Activated naive CD8-positive, alpha-beta T cell treated with anti-CD3 and anti-CD28 coated beads for 36 hours (primary cell): ENCODE measurements around the gene GZMA. TPM values are rescaled to one million over a fixed set of nuclear protein-coding genes. Genes with fewer than 3 reads are reported as not detected.
"Not testable (repeated sequence)": the region's sequence is repeated elsewhere in the genome, so short reads cannot be mapped to it uniquely, and the experiment has no call there.

Source experiments
- DNase-seq: peaks from one replicate; pipeline ENCODE4 v3.0.0; 2021
- H3K27ac Mint-ChIP-seq: one replicate; pipeline ENCODE4 v1.8.0; 2022; ENCODE audit warnings: mild to moderate bottlenecking, moderate library complexity, mixed read lengths
- H3K27me3 Mint-ChIP-seq: one replicate; pipeline ENCODE4 v1.8.0; 2022; ENCODE audit warnings: mild to moderate bottlenecking, mixed read lengths
- H3K36me3 Mint-ChIP-seq: one replicate; pipeline ENCODE4 v1.8.0; 2021; ENCODE audit warnings: mild to moderate bottlenecking, mixed read lengths
- H3K4me1 Mint-ChIP-seq: one replicate; pipeline ENCODE4 v1.8.0; 2021; ENCODE audit warnings: mixed read lengths
- H3K4me3 Mint-ChIP-seq: one replicate; pipeline ENCODE4 v1.8.0; 2022; ENCODE audit warnings: mild to moderate bottlenecking, moderate library complexity, mixed read lengths
- H3K9me3 Mint-ChIP-seq: one replicate; pipeline ENCODE4 v1.8.0; 2022; ENCODE audit warnings: mixed read lengths
- total RNA-seq, 2 experiments: library from RNA; stranded (reverse); gene quantifications; one replicate each; pipeline ENCODE4 v1.2.3, GENCODE V29; 2021

Gene GZMA
- 1 to 10 TPM in 1 of 2 experiments, under 1 TPM in 1; 0.66 to 1.6 TPM for total RNA-seq

- H3K9me3 Mint-ChIP-seq: peaks cover 28% of the 10 kb centered on the region
- peaks cover 3% of the 10 kb centered on the region for H3K27me3 Mint-ChIP-seq
- H3K27ac Mint-ChIP-seq: peak within 1 kb of the TSS; percentile 84
- H3K36me3 Mint-ChIP-seq: peaks cover 27% of the 10 kb centered on the region
- DNase-seq: peak; percentile 39
- peaks cover 43% of the 10 kb centered on the region for H3K4me1 Mint-ChIP-seq
- peak within 1 kb of the TSS; percentile 69 for H3K4me3 Mint-ChIP-seq
Observed at GRCh38 chr5:55102348-55102747, at the start of gene GZMA. GZMA (plus strand) TSS chr5:55102646; CDS start chr5:55102683, 37 bp downstream.

DNA sequence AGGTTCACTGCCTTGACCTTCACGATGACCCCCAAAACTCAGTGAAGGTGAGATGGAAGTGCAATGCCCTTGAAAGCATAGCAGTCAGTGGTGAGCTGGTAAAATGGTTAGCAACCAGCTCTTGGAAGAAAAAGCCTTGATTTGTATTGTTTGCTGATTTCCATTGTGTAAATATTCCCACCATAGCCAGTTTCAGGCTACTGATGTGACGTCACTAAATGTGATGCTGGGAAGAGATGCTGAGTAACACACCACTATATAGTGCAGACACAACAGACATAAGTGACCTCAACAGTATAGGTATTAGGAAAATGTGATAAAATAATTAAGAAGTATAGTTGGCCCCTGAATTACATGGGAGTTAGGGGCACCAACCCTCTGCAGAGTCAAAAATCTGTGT lies 47.3 kb upstream of the GZMA start:
- no peaks in the 10 kb centered on the region for H3K27me3 Mint-ChIP-seq
- peaks cover 18% of the 10 kb centered on the region for H3K9me3 Mint-ChIP-seq
- no peak overlapping the region for H3K4me3 Mint-ChIP-seq
- no peak for DNase-seq
- H3K27ac Mint-ChIP-seq: no peak overlapping the region
- peaks cover 4% of the 10 kb centered on the region for H3K4me1 Mint-ChIP-seq
- peaks cover 8% of the 10 kb centered on the region for H3K36me3 Mint-ChIP-seq

- DNase-seq: peak; percentile 72
- Mint-ChIP-seq H3K27ac (peak overlapping the region; percentile 83), H3K4me1 (peaks cover 51% of the 10 kb centered on the region), H3K36me3 (peaks cover 23% of the 10 kb centered on the region), H3K9me3 (peaks cover 17% of the 10 kb centered on the region), H3K27me3 (no peaks in the 10 kb centered on the region), H3K4me3 (peak overlapping the region; percentile 65)
Observed at GRCh38 chr5:55062039-55062779, 40.2 kb upstream of the GZMA start.

- H3K4me3 Mint-ChIP-seq: no peak overlapping the region
- H3K27ac Mint-ChIP-seq: no peak overlapping the region
- H3K4me1 Mint-ChIP-seq: peaks cover 51% of the 10 kb centered on the region
- no peaks in the 10 kb centered on the region for H3K27me3 Mint-ChIP-seq
- H3K36me3 Mint-ChIP-seq: peaks cover 23% of the 10 kb centered on the region
- H3K9me3 Mint-ChIP-seq: peaks cover 17% of the 10 kb centered on the region
- DNase-seq: no peak
Observed at GRCh38 chr5:55063220-55063863, 39.1 kb upstream of the GZMA start.

GRCh38 chr5:55063899-55064298 lies 38.5 kb upstream of the GZMA start:
- H3K36me3 Mint-ChIP-seq: peaks cover 23% of the 10 kb centered on the region
- DNase-seq: no peak
- H3K27ac Mint-ChIP-seq: peak overlapping the region; percentile 18
- H3K9me3 Mint-ChIP-seq: peaks cover 17% of the 10 kb centered on the region
- H3K27me3 Mint-ChIP-seq: no peaks in the 10 kb centered on the region
- peaks cover 51% of the 10 kb centered on the region for H3K4me1 Mint-ChIP-seq
- H3K4me3 Mint-ChIP-seq: no peak overlapping the region

DNA sequence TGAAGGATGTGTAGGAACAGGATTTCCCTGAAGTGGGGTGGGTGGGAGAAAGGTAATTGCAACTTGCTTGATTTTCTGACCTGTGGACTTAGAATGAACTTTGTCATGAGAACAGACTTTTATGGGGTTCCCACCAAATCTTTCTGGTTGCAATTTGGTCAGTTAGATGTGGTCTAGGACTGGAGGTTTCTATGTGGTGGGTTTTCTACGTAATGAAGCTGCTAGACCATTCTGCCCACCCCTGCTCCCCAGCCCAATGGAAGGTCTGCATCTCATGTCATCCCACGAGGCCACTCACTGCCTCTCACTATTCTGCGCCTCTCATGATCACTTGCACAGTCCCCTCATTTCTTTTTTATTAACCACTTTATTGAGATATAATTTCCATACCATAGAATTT lies 37.9 kb upstream of the GZMA start:
- H3K9me3 Mint-ChIP-seq: peaks cover 17% of the 10 kb centered on the region
- no peaks in the 10 kb centered on the region for H3K27me3 Mint-ChIP-seq
- H3K36me3 Mint-ChIP-seq: peaks cover 23% of the 10 kb centered on the region
- peaks cover 51% of the 10 kb centered on the region for H3K4me1 Mint-ChIP-seq
- no peak overlapping the region for H3K4me3 Mint-ChIP-seq
- no peak overlapping the region for H3K27ac Mint-ChIP-seq
- peak; percentile 18 for DNase-seq

DNA sequence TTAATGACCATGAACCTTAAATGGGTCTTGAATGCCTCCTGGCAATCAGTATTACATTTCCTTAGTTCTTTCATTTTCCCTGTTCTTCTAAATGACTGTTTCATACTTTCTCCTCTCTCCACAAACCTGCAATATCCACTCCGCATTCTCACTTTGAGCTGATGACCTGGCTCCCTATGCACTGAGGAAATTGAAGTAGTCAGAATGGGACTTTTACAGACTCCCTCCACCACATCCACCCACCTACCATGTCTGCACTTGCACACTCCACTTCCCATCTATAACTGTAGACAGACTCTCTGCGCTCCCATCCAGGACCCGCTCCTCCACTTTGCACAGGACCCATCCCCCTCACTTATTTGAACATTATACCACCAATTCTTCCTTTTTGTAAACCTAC lies 36.2 kb upstream of the GZMA start:
- Mint-ChIP-seq H3K9me3 (peaks cover 7% of the 10 kb centered on the region), H3K36me3 (peaks cover 17% of the 10 kb centered on the region), H3K4me1 (peaks cover 50% of the 10 kb centered on the region), H3K27me3 (no peaks in the 10 kb centered on the region), H3K27ac (no peak overlapping the region), H3K4me3 (no peak overlapping the region)
- DNase-seq: no peak

DNA sequence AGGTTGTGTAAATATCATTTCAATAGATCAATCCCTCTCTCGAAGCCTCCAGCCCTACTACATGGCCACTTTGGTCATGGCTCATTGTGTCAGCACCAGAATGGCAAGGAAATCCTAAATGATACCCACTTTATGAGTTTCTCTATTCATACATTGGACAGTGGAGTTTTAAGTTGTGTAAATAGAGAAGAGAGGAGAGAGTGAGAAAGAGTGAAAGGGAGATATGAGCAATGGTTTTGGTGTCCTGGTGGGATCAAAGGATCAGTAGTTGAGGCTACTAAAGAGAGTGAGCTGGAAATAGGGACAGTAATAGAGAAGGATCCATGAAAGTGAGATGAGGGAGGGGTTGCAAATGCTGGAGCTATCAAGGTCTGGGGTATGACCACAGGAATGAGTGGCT lies 31.5 kb upstream of the GZMA start:
- no peak for DNase-seq
- Mint-ChIP-seq H3K9me3 (peaks cover 3% of the 10 kb centered on the region), H3K27ac (no peak overlapping the region), H3K4me1 (peaks cover 43% of the 10 kb centered on the region), H3K4me3 (no peak overlapping the region), H3K27me3 (no peaks in the 10 kb centered on the region), H3K36me3 (peaks cover 5% of the 10 kb centered on the region)

DNA sequence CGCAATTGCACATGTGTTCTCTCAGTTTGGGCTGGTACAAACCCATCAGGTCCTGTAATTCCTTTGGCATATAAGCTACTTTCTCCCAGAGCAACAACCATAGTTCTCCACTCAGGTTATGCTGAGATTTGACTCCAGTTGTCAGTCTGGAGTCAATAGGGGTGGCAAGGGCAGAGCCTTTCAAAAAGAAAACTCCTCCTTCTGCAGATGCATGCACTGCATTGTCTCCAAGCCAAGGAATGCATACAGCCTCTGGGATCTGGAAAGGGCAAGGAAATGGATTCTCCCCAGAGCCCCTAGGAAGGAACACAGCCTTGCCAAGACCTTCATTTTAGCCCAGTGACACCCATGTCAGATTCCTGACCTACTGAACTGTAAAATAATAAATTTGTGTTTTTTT lies 31.0 kb upstream of the GZMA start:
- H3K4me1 Mint-ChIP-seq: peaks cover 39% of the 10 kb centered on the region
- H3K4me3 Mint-ChIP-seq: no peak overlapping the region
- no peak overlapping the region for H3K27ac Mint-ChIP-seq
- peaks cover 3% of the 10 kb centered on the region for H3K36me3 Mint-ChIP-seq
- DNase-seq: no peak
- H3K27me3 Mint-ChIP-seq: no peaks in the 10 kb centered on the region
- peaks cover 3% of the 10 kb centered on the region for H3K9me3 Mint-ChIP-seq

DNA sequence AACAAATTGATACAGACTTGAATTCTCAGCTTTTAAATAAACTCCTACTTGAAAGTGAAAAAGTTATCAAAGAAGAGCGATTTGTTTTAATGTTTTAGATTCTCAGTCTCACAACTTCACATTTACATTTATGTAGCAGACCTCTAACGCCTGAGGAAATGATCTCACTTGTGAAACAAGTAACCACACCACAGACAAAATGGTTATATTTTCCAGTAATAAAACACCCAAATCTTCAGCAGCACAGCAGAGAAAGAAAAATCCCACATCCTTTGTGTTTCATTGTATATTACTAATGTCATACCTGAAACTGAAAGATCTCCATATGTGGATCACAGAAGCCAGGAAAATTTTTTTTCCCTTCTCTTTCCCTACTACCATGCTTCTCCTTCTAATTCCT lies 29.8 kb upstream of the GZMA start:
- no peak for DNase-seq
- peak overlapping the region; percentile 38 for H3K4me3 Mint-ChIP-seq
- H3K4me1 Mint-ChIP-seq: peaks cover 31% of the 10 kb centered on the region

GRCh38 chr5:55073211-55073610 lies 29.2 kb upstream of the GZMA start:
- H3K27me3 Mint-ChIP-seq: no peaks in the 10 kb centered on the region
- no peak for DNase-seq
- H3K36me3 Mint-ChIP-seq: no peaks in the 10 kb centered on the region
- peak overlapping the region; percentile 8 for H3K4me3 Mint-ChIP-seq
- H3K9me3 Mint-ChIP-seq: peaks cover 7% of the 10 kb centered on the region
- peak overlapping the region; percentile 83 for H3K27ac Mint-ChIP-seq
- H3K4me1 Mint-ChIP-seq: peaks cover 31% of the 10 kb centered on the region

More for the DNA sequence above, 29.8 kb upstream of the GZMA start:
- no peaks in the 10 kb centered on the region for H3K27me3 Mint-ChIP-seq
- H3K27ac Mint-ChIP-seq: peak overlapping the region; percentile 83
- H3K36me3 Mint-ChIP-seq: no peaks in the 10 kb centered on the region
- H3K9me3 Mint-ChIP-seq: peaks cover 7% of the 10 kb centered on the region

DNA sequence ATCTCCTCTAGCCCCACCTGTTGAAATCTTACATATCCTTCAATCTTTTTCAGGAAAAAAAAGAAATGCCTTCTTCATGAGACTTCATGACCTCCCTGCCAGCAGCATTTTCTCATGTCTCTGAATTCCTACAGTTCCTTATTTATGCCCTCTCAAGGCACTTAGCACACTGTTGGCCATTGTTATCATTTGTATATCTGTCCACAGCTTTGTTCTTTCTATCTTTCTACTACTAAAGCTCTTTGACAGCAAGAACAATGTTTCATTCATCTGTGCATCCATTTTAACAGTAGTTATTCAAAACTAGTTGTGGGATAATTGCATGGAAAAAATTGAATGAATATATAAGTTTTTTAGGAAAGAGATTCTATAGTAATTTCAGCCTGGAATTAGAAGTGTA lies 20.9 kb upstream of the GZMA start:
- no peak for DNase-seq
- Mint-ChIP-seq H3K27me3 (no peaks in the 10 kb centered on the region), H3K4me3 (no peak overlapping the region), H3K4me1 (peaks cover 2% of the 10 kb centered on the region), H3K27ac (no peak overlapping the region), H3K9me3 (peaks cover 25% of the 10 kb centered on the region), H3K36me3 (peaks cover 11% of the 10 kb centered on the region)

- H3K36me3 Mint-ChIP-seq, DNase-seq, H3K27me3 Mint-ChIP-seq, H3K9me3 Mint-ChIP-seq, H3K4me3 Mint-ChIP-seq, H3K27ac Mint-ChIP-seq: not testable (repeated sequence)
- H3K4me1 Mint-ChIP-seq: peaks cover 14% of the 10 kb centered on the region
Observed at GRCh38 chr5:55089301-55089700, 13.1 kb upstream of the GZMA start.

- H3K36me3 Mint-ChIP-seq, H3K27ac Mint-ChIP-seq, DNase-seq, H3K4me3 Mint-ChIP-seq, H3K9me3 Mint-ChIP-seq, H3K27me3 Mint-ChIP-seq: not testable (repeated sequence)
- peaks cover 25% of the 10 kb centered on the region for H3K4me1 Mint-ChIP-seq
Observed at GRCh38 chr5:55091011-55091410, 11.4 kb upstream of the GZMA start.

GRCh38 chr5:55096182-55096581 lies 6.3 kb upstream of the GZMA start:
- H3K36me3 Mint-ChIP-seq: peaks cover 37% of the 10 kb centered on the region
- DNase-seq: no peak
- H3K4me1 Mint-ChIP-seq: peaks cover 48% of the 10 kb centered on the region
- H3K4me3 Mint-ChIP-seq: peak overlapping the region; percentile 6
- H3K27me3 Mint-ChIP-seq: peaks cover 3% of the 10 kb centered on the region
- peaks cover 29% of the 10 kb centered on the region for H3K9me3 Mint-ChIP-seq
- no peak overlapping the region for H3K27ac Mint-ChIP-seq

DNA sequence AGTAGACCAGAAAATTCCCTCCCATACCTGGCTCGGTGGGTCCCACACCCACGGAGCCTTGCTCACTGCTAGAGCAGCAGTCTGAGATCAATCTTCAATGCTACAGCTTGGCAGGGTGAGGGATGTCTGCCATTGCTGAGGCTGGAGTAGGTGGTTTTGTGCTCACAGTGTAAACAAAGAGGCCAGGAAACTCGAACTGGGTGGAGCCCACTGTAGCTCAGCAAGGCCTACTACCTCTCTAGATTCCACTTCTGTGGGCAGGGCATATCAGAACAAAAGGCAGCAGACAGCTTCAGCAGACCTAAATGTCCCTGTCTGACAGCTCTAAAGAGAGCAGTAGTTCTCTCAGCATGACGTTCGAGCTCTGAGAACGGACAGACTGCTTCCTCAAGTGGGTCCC lies 5.6 kb upstream of the GZMA start:
- Mint-ChIP-seq H3K27ac (no peak overlapping the region), H3K4me1 (peaks cover 54% of the 10 kb centered on the region)

More for the DNA sequence above, 5.6 kb upstream of the GZMA start:
- Mint-ChIP-seq H3K36me3 (peaks cover 37% of the 10 kb centered on the region), H3K4me3 (no peak overlapping the region), H3K27me3 (peaks cover 3% of the 10 kb centered on the region), H3K9me3 (peaks cover 28% of the 10 kb centered on the region)
- no peak for DNase-seq
